Measurements from ENCODE around the gene CFTR.

- TF ChIP-seq E2F1 (CRISPR knock-in tag; IDR thresholded peaks at IDR 0.05): no peak
- TF ChIP-seq STAT6 (CRISPR knock-in tag; conservative IDR thresholded peaks at IDR 0.05; ENCODE audit: low read depth): no peak
- no peak for TF ChIP-seq ATF2 (CRISPR knock-in tag; IDR thresholded peaks at IDR 0.05; ENCODE audit: borderline replicate concordance, low read depth)
- no peak for TF ChIP-seq ZNF423 (CRISPR knock-in tag; IDR thresholded peaks at IDR 0.05)
- TF ChIP-seq MAX (CRISPR knock-in tag; IDR thresholded peaks at IDR 0.05): no peak
- no peak for TF ChIP-seq USF2 (CRISPR knock-in tag; IDR thresholded peaks at IDR 0.05)
These were observed 64.2 kb downstream of the CFTR start for GRCh38 chr7:117544061-117544460.
